OCI-LY7 (cell line): ENCODE measurements around the gene CADM2. TPM values are rescaled to one million over a fixed set of nuclear protein-coding genes. Genes with fewer than 3 reads are reported as not detected.

ENCODE experiments used
- BruUV-seq: library from RNA; stranded (reverse); fragments of 400-500 nt; replicated peaks from 2 replicates; lab custom pipeline; 2021; lab: Mats Ljungman, UMichigan
- CTCF ChIA-PET: fragments of 300-600 bp; sonication (Branson Sonifier 250); formaldehyde crosslinking; loops from one replicate; lab custom pipeline; 2022; ENCODE audit warnings: antibody characterized with exemption; ENCODE audit not compliant: unreplicated experiment; lab: Charles Lee
- POLR2A ChIA-PET: fragments of 300-600 bp; sonication (Branson Sonifier 250); formaldehyde crosslinking; loops from one replicate; lab custom pipeline; 2022; ENCODE audit warnings: antibody characterized with exemption; lab: Charles Lee
- DNase-seq: peaks from one replicate; pipeline ENCODE4 v3.0.0-alpha.2; 2015; ENCODE audit warnings: low spot score
- H2AFZ ChIP-seq: fragments of 200-600 bp; sonication (generic), shearing (Covaris generic); 2 replicates; pipeline ENCODE4 v1.6.1; 2014; ENCODE audit warnings: mild to moderate bottlenecking, antibody characterized with exemption, low read length, moderate library complexity
- H3K27ac ChIP-seq: fragments of 200-600 bp; sonication (generic); 2 replicates; pipeline ENCODE4 v1.5.1; 2014; ENCODE audit warnings: mixed run types, low read depth, mild to moderate bottlenecking, moderate library complexity, low read length, inconsistent platforms; ENCODE audit not compliant: poor library complexity, severe bottlenecking
- H3K36me3 ChIP-seq: fragments of 200-600 bp; sonication (generic); 2 replicates; pipeline ENCODE4 v1.6.1; 2014; ENCODE audit warnings: mild to moderate bottlenecking, antibody characterized with exemption, low read length, moderate library complexity, mixed read lengths; ENCODE audit not compliant: insufficient read depth
- H3K4me1 ChIP-seq: fragments of 200-600 bp; sonication (generic); 2 replicates; pipeline ENCODE4 v1.5.1; 2014; ENCODE audit warnings: mild to moderate bottlenecking, low read length; ENCODE audit not compliant: insufficient read depth, poor library complexity, severe bottlenecking
- H3K4me2 ChIP-seq: fragments of 200-600 bp; sonication (generic); 2 replicates; pipeline ENCODE4 v1.6.1; 2014; ENCODE audit warnings: mild to moderate bottlenecking, low read length
- H3K4me3 ChIP-seq: fragments of 200-600 bp; sonication (generic); 2 replicates; pipeline ENCODE4 v1.5.1; 2014; ENCODE audit warnings: mild to moderate bottlenecking, low read depth, low read length; ENCODE audit not compliant: poor library complexity, severe bottlenecking
- H3K79me2 ChIP-seq: fragments of 200-600 bp; sonication (generic); 2 replicates; pipeline ENCODE4 v1.6.1; 2016; ENCODE audit warnings: low read depth, mild to moderate bottlenecking, low read length, moderate library complexity, mixed read lengths; ENCODE audit not compliant: insufficient read depth
- H3K9me2 ChIP-seq: fragments of 200-600 bp; sonication (generic); 2 replicates; pipeline ENCODE4 v1.6.1; 2016; ENCODE audit warnings: mild to moderate bottlenecking, low read length, mixed read lengths; ENCODE audit not compliant: insufficient read depth
- H3K9me3 ChIP-seq: fragments of 200-600 bp; sonication (generic); 2 replicates; pipeline ENCODE4 v1.6.1; 2014; ENCODE audit warnings: mild to moderate bottlenecking, mixed run types, low read length, mixed read lengths
- H4K20me1 ChIP-seq: fragments of 200-600 bp; sonication (generic); 2 replicates; pipeline ENCODE4 v1.6.1; 2014; ENCODE audit warnings: mild to moderate bottlenecking, antibody characterized with exemption, low read length, moderate library complexity, mixed read lengths; ENCODE audit not compliant: insufficient read depth
- EZH2phosphoT487 ChIP-seq: fragments of 200-600 bp; sonication (generic); IDR thresholded peaks from 2 replicates; pipeline ENCODE4 v1.6.1; 2018; ENCODE audit warnings: low read depth, borderline replicate concordance, mild to moderate bottlenecking, mixed run types, antibody characterized with exemption, low read length, moderate library complexity, mixed read lengths
- intact Hi-C: fragments of 100-400 bp; cut with micrococcal nuclease; formaldehyde crosslinking; loops from one replicate; pipeline ENCODE4 v1.10.0; 2022; ENCODE audit not compliant: unreplicated experiment
- total RNA-seq, 2 experiments: library from RNA; depleted of rRNA in 1 of 2; stranded (reverse); fragments of >200 nt in 1 of 2; shearing (Covaris generic) in 1 of 2; gene quantifications; 2 replicates each; pipeline ENCODE4 v1.2.3, GENCODE V29; 2014 to 2022
- TF ChIP-seq, protein P1 (sequence below): fragments of 200-600 bp; sonication (generic); conservative IDR thresholded peaks from 2 replicates; pipeline ENCODE4 v1.5.1; 2014; ENCODE audit warnings: mild to moderate bottlenecking, antibody characterized with exemption, low read length, moderate library complexity, mixed read lengths

The CADM2 gene
- total RNA-seq, 2 experiments from 2014 or later, result not detected

DNA sequence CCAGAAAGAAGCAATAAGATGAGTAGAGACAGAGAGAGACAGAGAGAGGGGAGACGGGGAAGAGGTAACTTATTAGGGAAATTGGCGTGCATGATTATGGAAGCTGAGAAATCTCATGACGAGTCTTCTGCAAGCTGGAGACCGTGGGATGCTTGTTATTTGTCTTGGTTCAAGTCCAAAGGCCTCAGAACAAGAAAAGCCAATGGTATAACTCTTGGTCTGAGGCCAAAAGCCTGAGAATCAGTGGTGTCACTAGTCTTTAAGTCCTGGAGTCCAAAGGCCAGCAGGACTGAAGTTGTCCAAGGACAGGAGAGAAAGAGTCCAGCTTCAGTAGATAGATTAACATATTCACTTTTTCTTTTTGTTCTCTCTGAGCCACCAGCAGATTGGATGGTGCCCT, 613.6 kb downstream of the CADM2 start:
- no TSS peak for BruUV-seq
- no peaks in the 10 kb centered on the region for H3K4me1 ChIP-seq
- H3K9me3 ChIP-seq, result no peaks in the 10 kb centered on the region
- H3K4me3 ChIP-seq, result no peak overlapping the region
- H3K36me3 ChIP-seq, result no peaks in the 10 kb centered on the region
- H2AFZ ChIP-seq, result no peak overlapping the region
- no peaks in the 10 kb centered on the region for H3K79me2 ChIP-seq
- H3K27ac ChIP-seq, result no peak overlapping the region
- H4K20me1 ChIP-seq, result no peaks in the 10 kb centered on the region
- CTCF ChIA-PET, result interaction anchor here (0.6 kb wide), 1 partner anchor 383 kb away, joined by 3 read pairs; no protein-coding TSS in a partner anchor
- no peaks in the 10 kb centered on the region for H3K9me2 ChIP-seq
- POLR2A ChIA-PET, result interaction anchor here (0.6 kb wide), 1 partner anchor 59 kb away, joined by 3 read pairs; no protein-coding TSS in a partner anchor
- H3K4me2 ChIP-seq, result no peak overlapping the region
- intact Hi-C loops, result no loop called here
- no peak for DNase-seq
- TF ChIP-seq, protein P1, sequence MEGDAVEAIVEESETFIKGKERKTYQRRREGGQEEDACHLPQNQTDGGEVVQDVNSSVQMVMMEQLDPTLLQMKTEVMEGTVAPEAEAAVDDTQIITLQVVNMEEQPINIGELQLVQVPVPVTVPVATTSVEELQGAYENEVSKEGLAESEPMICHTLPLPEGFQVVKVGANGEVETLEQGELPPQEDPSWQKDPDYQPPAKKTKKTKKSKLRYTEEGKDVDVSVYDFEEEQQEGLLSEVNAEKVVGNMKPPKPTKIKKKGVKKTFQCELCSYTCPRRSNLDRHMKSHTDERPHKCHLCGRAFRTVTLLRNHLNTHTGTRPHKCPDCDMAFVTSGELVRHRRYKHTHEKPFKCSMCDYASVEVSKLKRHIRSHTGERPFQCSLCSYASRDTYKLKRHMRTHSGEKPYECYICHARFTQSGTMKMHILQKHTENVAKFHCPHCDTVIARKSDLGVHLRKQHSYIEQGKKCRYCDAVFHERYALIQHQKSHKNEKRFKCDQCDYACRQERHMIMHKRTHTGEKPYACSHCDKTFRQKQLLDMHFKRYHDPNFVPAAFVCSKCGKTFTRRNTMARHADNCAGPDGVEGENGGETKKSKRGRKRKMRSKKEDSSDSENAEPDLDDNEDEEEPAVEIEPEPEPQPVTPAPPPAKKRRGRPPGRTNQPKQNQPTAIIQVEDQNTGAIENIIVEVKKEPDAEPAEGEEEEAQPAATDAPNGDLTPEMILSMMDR, result no peak
- no peak for TF ChIP-seq EZH2phosphoT487

DNA sequence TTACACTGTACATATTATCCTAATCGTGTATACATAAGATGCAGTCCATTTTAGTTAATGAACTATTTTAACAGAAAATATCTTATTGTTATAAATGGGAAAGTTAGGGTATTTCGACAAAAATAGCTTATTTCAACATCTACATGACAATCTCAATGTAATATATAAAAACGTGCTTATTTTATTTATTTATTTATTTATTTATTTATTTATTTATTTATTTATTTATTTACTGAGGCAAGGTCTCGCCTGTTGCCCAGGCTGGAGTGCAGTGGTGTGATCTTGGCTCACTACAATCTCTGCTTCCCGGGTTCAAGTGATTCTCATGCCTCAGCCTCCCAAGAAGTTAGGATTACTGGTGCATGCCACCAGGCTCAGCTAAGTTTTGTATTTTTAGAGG, 614.2 kb downstream of the CADM2 start:
- no peaks in the 10 kb centered on the region for H4K20me1 ChIP-seq
- no TSS peak for BruUV-seq
- intact Hi-C loops, result no loop called here
- CTCF ChIA-PET, result interaction anchor here (0.6 kb wide), 1 partner anchor 384 kb away, joined by 3 read pairs; no protein-coding TSS in a partner anchor
- no peaks in the 10 kb centered on the region for H3K4me1 ChIP-seq
- no peak overlapping the region for H3K27ac ChIP-seq
- no peak for TF ChIP-seq EZH2phosphoT487
- TF ChIP-seq, protein P1, result no peak
- no peaks in the 10 kb centered on the region for H3K79me2 ChIP-seq
- H3K36me3 ChIP-seq, result no peaks in the 10 kb centered on the region
- POLR2A ChIA-PET, result no interaction called here
- H2AFZ ChIP-seq, result no peak overlapping the region
- H3K4me3 ChIP-seq, result no peak overlapping the region
- H3K9me2 ChIP-seq, result no peaks in the 10 kb centered on the region
- no peak for DNase-seq
- no peak overlapping the region for H3K4me2 ChIP-seq
- H3K9me3 ChIP-seq, result no peaks in the 10 kb centered on the region

DNA sequence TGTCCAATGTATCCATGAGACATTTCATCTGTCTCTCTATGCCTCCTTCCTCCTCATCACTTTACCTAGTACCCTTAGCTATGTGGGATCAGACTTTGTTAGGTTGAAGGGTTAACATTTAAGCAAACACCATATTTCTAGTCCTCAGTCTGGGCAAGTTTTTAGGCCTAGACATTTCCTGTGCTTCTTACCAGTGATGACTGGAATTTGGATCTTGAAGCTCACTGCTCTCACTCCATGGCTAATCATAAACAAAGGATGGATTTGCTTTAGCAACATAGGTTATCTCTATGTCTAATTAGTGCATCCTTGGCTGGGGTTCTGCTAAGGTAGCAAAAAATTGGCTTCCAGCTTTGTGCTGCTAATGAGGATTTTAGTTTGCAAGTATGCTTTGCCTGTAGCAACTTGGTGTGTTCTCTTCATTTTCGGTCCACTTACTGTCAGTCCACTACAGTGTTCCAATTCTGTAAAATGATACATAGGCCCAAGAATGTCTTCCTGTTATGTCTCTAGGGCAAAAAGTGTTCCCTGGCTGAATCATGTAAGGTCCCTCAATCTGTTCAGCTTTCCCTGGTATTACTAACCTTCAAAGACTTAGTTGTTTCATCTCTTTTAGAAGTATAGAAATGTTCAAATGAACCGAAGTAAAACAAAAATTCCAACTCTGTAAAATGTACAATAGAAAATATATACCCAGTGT, 615.4 kb downstream of the CADM2 start:
- Histone ChIP-seq H3K4me2 (no peak overlapping the region), H3K4me1 (no peaks in the 10 kb centered on the region), H3K4me3 (no peak overlapping the region), H3K36me3 (no peaks in the 10 kb centered on the region), H2AFZ (no peak overlapping the region), H3K27ac (no peak overlapping the region), H4K20me1 (no peaks in the 10 kb centered on the region), H3K9me3 (no peaks in the 10 kb centered on the region), H3K79me2 (no peaks in the 10 kb centered on the region), H3K9me2 (no peaks in the 10 kb centered on the region)
- CTCF ChIA-PET, result no interaction called here
- POLR2A ChIA-PET, result no interaction called here
- intact Hi-C loops, result no loop called here
- DNase-seq, result no peak
- BruUV-seq, result no TSS peak
- TF ChIP-seq, protein P1, result no peak
- TF ChIP-seq EZH2phosphoT487, result no peak
